Trophoblast cell (in vitro differentiated cells and primary cell): ENCODE measurements around the gene KRT7.

ENCODE experiments used
- DNase-seq, 2 donors: peaks; one replicate each; pipeline ENCODE4 v3.0.0-alpha.2; 2016
- H2AFZ ChIP-seq: 2 replicates; pipeline ENCODE4 v1.6.1; 2013; ENCODE audit warnings: low read length, moderate library complexity, mild to moderate bottlenecking; ENCODE audit not compliant: insufficient read depth, poor library complexity
- H2AK5ac ChIP-seq: 2 replicates; pipeline ENCODE4 v1.6.1; 2013; ENCODE audit warnings: mild to moderate bottlenecking, low read length
- H2BK120ac ChIP-seq: 2 replicates; pipeline ENCODE4 v1.6.1; 2013; ENCODE audit warnings: low read length, mild to moderate bottlenecking, moderate library complexity; ENCODE audit not compliant: insufficient read depth, poor library complexity
- H2BK12ac ChIP-seq: 2 replicates; pipeline ENCODE4 v1.6.1; 2013; ENCODE audit warnings: mild to moderate bottlenecking, low read length, moderate library complexity
- H2BK5ac ChIP-seq: 2 replicates; pipeline ENCODE4 v1.6.1; 2013; ENCODE audit warnings: low read length, low read depth, moderate library complexity, mild to moderate bottlenecking; ENCODE audit not compliant: poor library complexity
- H3K14ac ChIP-seq: 2 replicates; pipeline ENCODE4 v1.6.1; 2013; ENCODE audit warnings: mild to moderate bottlenecking, low read length
- H3K18ac ChIP-seq: 2 replicates; pipeline ENCODE4 v1.6.1; 2013; ENCODE audit warnings: mild to moderate bottlenecking, low read length
- H3K23ac ChIP-seq: 2 replicates; pipeline ENCODE4 v1.6.1; 2013; ENCODE audit warnings: low read length
- H3K27ac ChIP-seq: 2 replicates; pipeline ENCODE4 v1.5.1; 2013; ENCODE audit warnings: low read depth, mild to moderate bottlenecking, inconsistent platforms, low read length, moderate library complexity
- H3K27me3 ChIP-seq: 2 replicates; pipeline ENCODE4 v1.6.1; 2013; ENCODE audit warnings: inconsistent platforms, mild to moderate bottlenecking, low read length, moderate library complexity; ENCODE audit not compliant: insufficient read depth
- H3K36me3 ChIP-seq, 2 experiments: 1 replicate in 1 of 2; 2 replicates in 1 of 2; pipeline ENCODE4 v1.6.1; 2013; ENCODE audit warnings: low read length in 2 of 2, mild to moderate bottlenecking in 2 of 2, moderate library complexity in 1 of 2; ENCODE audit not compliant: insufficient read depth in 2 of 2, control insufficient read depth in 1 of 2
- H3K4ac ChIP-seq: 2 replicates; pipeline ENCODE4 v1.6.1; 2013; ENCODE audit warnings: low read depth, mild to moderate bottlenecking, low read length, moderate library complexity
- H3K4me1 ChIP-seq, 2 experiments: 1 replicate in 1 of 2; 2 replicates in 1 of 2; pipeline ENCODE4 v1.6.1; 2013; ENCODE audit warnings: low read length in 2 of 2, mild to moderate bottlenecking in 2 of 2, moderate library complexity in 1 of 2; ENCODE audit not compliant: insufficient read depth in 2 of 2, control insufficient read depth in 1 of 2
- H3K4me2 ChIP-seq: 2 replicates; pipeline ENCODE4 v1.6.1; 2013; ENCODE audit warnings: inconsistent platforms, mild to moderate bottlenecking, low read length, moderate library complexity
- H3K4me3 ChIP-seq: 2 replicates; pipeline ENCODE4 v1.5.1; 2013; ENCODE audit warnings: mild to moderate bottlenecking, low read depth, low read length, inconsistent platforms
- H3K79me1 ChIP-seq: one replicate; pipeline ENCODE4 v1.6.1; 2013; ENCODE audit warnings: low read length
- H3K79me2 ChIP-seq: 2 replicates; pipeline ENCODE4 v1.6.1; 2013; ENCODE audit warnings: low read length, mild to moderate bottlenecking; ENCODE audit not compliant: control insufficient read depth, insufficient read depth, poor library complexity
- H3K9ac ChIP-seq: 2 replicates; pipeline ENCODE4 v1.6.1; 2013; ENCODE audit warnings: mild to moderate bottlenecking, low read length
- H3K9me3 ChIP-seq: 2 replicates; pipeline ENCODE4 v1.6.1; 2013; ENCODE audit warnings: low read depth, mild to moderate bottlenecking, control low read depth, inconsistent platforms, low read length; ENCODE audit not compliant: insufficient read depth
- H4K12ac ChIP-seq: 2 replicates; pipeline ENCODE4 v1.6.1; 2013; ENCODE audit warnings: low read depth, mild to moderate bottlenecking, low read length, moderate library complexity
- H4K8ac ChIP-seq: 2 replicates; pipeline ENCODE4 v1.6.1; 2013; ENCODE audit warnings: low read depth, mild to moderate bottlenecking, low read length, moderate library complexity
- H4K91ac ChIP-seq: one replicate; pipeline ENCODE4 v1.6.1; 2013; ENCODE audit warnings: low read depth, mild to moderate bottlenecking, low read length, moderate library complexity
- WGBS: extraction: QIAGEN DNeasy Blood & Tissue Kit; methylation state at CpG from one replicate; pipeline ENCODE4 v1.1.7; 2013; ENCODE audit warnings: missing lambda C conversion rate; ENCODE audit not compliant: insufficient read length, insufficient coverage; ENCODE audit errors: extremely low coverage; 5-methylcytosine and 5-hydroxymethylcytosine counted together

KRT7 gene

DNA sequence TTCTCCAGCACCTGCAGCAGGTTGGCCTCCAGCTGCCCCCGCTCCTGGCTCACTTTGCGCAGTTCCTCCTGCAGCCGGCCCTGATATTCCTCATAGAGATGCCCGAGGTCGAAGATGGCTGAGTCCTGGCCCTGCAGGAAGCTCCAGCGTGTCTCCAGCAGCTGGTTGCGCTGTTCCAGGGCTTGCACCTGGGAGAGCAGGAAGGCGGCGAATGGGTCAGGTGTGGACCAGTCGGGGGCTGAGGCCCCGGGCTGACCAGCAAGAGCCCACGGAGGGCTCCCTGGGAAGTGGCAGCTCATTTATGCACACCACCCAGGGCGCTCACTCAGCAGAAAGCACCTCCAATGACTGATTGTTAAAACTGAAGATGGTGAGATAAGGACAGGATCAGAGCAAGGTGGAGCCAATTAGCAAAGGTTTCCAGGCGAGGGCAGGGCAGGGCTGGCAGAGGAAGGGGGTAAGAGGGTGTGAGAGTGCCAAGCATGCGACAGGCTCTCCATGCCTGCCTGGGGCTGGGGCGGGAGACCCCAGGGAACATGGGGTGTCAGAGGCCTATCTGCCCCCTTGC is 47.6 kb upstream of the KRT7 start:
- Histone ChIP-seq H3K4me2 (no peak overlapping the region), H3K27me3 (no peaks in the 10 kb centered on the region), H3K36me3 (peaks cover 1 to 3% of the 10 kb centered on the region in 2 experiments), H4K12ac (no peak overlapping the region), H3K23ac (no peak overlapping the region), H3K18ac (peak overlapping the region; percentile 27), H3K79me1 (peaks cover 69% of the 10 kb centered on the region), H3K27ac (peak overlapping the region; percentile 48), H3K4me3 (no peak overlapping the region), H2BK120ac (peak overlapping the region; percentile 74), H2AK5ac (peak overlapping the region; percentile 33), H2BK5ac (peak overlapping the region; percentile 12), H2BK12ac (peak overlapping the region; percentile 87), H4K8ac (peak overlapping the region; percentile 40), H4K91ac (peak overlapping the region; percentile 71), H3K9me3 (no peaks in the 10 kb centered on the region), H3K4me1 (peaks cover 74 to 84% of the 10 kb centered on the region in 2 experiments), H3K14ac (peak overlapping the region; percentile 52), H3K9ac (no peak overlapping the region), H2AFZ (no peak overlapping the region), H3K79me2 (peaks cover 15% of the 10 kb centered on the region), H3K4ac (peak overlapping the region; percentile 42)
- WGBS, result no CpG with 5 or more reads among the region's 16 CpGs
- no peak for DNase-seq

- peak in 1 of 2 donors; percentile 58 for DNase-seq
- Histone ChIP-seq H3K18ac (peak overlapping the region; percentile 65), H3K9ac (no peak overlapping the region), H2AFZ (no peak overlapping the region), H3K23ac (no peak overlapping the region), H3K4me1 (peaks cover 69 to 80% of the 10 kb centered on the region in 2 experiments), H3K79me1 (peaks cover 63% of the 10 kb centered on the region), H3K36me3 (no peaks in the 10 kb centered on the region), H3K27ac (peak overlapping the region; percentile 76), H3K14ac (peak overlapping the region; percentile 67), H3K4me2 (peak overlapping the region; percentile 1), H2BK120ac (peak overlapping the region; percentile 87), H2BK12ac (peak overlapping the region; percentile 97), H3K79me2 (peaks cover 13% of the 10 kb centered on the region), H3K27me3 (no peaks in the 10 kb centered on the region), H3K4ac (peak overlapping the region; percentile 44), H2AK5ac (peak overlapping the region; percentile 98), H3K4me3 (no peak overlapping the region), H4K12ac (no peak overlapping the region), H2BK5ac (peak overlapping the region; percentile 63), H4K8ac (peak overlapping the region; percentile 31), H4K91ac (peak overlapping the region; percentile 89), H3K9me3 (no peaks in the 10 kb centered on the region)
- WGBS, result no CpG with 5 or more reads among the region's 8 CpGs
These were observed 46.8 kb upstream of the KRT7 start for GRCh38 chr12:52186118-52186840.

- Histone ChIP-seq H3K4me3 (no peak overlapping the region), H2BK120ac (peak overlapping the region; percentile 87), H3K4me2 (no peak overlapping the region), H3K4me1 (peaks cover 69 to 81% of the 10 kb centered on the region in 2 experiments), H3K9ac (no peak overlapping the region), H3K18ac (peak overlapping the region; percentile 65), H3K23ac (no peak overlapping the region), H3K4ac (peak overlapping the region; percentile 44), H3K79me1 (peaks cover 61% of the 10 kb centered on the region), H3K9me3 (no peaks in the 10 kb centered on the region), H2AFZ (no peak overlapping the region), H3K27me3 (no peaks in the 10 kb centered on the region), H2AK5ac (peak overlapping the region; percentile 98), H3K27ac (peak overlapping the region; percentile 76), H3K36me3 (no peaks in the 10 kb centered on the region), H3K79me2 (peaks cover 17% of the 10 kb centered on the region), H2BK12ac (peak overlapping the region; percentile 97), H4K91ac (peak overlapping the region; percentile 89), H2BK5ac (peak overlapping the region; percentile 63), H4K8ac (peak overlapping the region; percentile 12), H3K14ac (peak overlapping the region; percentile 57), H4K12ac (no peak overlapping the region)
- no CpG with 5 or more reads among the region's 11 CpGs for WGBS
- no peak for DNase-seq
These were observed 45.8 kb upstream of the KRT7 start for GRCh38 chr12:52187206-52187605.

- peak overlapping the region; percentile 87 for H2BK120ac ChIP-seq
- H2AFZ ChIP-seq, result no peak overlapping the region
- no peak overlapping the region for H3K4me3 ChIP-seq
- peak overlapping the region; percentile 89 for H4K91ac ChIP-seq
- H3K4me2 ChIP-seq, result no peak overlapping the region
- H3K18ac ChIP-seq, result peak overlapping the region; percentile 28
- no peaks in the 10 kb centered on the region for H3K9me3 ChIP-seq
- peak overlapping the region; percentile 7 for H3K4ac ChIP-seq
- DNase-seq, result no peak
- no peak overlapping the region for H4K12ac ChIP-seq
- H3K23ac ChIP-seq, result no peak overlapping the region
- H3K27ac ChIP-seq, result no peak overlapping the region
- peaks cover 69 to 81% of the 10 kb centered on the region in 2 experiments for H3K4me1 ChIP-seq
- H3K79me1 ChIP-seq, result peaks cover 61% of the 10 kb centered on the region
- H2BK5ac ChIP-seq, result peak overlapping the region; percentile 15
- WGBS, result no CpG with 5 or more reads among the region's 5 CpGs
- H3K9ac ChIP-seq, result no peak overlapping the region
- no peaks in the 10 kb centered on the region for H3K36me3 ChIP-seq
- H4K8ac ChIP-seq, result peak overlapping the region; percentile 17
- peak overlapping the region; percentile 97 for H2BK12ac ChIP-seq
- no peaks in the 10 kb centered on the region for H3K27me3 ChIP-seq
- peak overlapping the region; percentile 83 for H2AK5ac ChIP-seq
- H3K79me2 ChIP-seq, result peaks cover 15% of the 10 kb centered on the region
- H3K14ac ChIP-seq, result peak overlapping the region; percentile 52
These were observed 45.4 kb upstream of the KRT7 start for GRCh38 chr12:52187640-52188039.
